ENCODE data around the gene ARSD.
"Not testable (repeated sequence)": the region's sequence is repeated elsewhere in the genome, so short reads cannot be mapped to it uniquely, and the experiment has no call there.

Gene ARSD

DNA sequence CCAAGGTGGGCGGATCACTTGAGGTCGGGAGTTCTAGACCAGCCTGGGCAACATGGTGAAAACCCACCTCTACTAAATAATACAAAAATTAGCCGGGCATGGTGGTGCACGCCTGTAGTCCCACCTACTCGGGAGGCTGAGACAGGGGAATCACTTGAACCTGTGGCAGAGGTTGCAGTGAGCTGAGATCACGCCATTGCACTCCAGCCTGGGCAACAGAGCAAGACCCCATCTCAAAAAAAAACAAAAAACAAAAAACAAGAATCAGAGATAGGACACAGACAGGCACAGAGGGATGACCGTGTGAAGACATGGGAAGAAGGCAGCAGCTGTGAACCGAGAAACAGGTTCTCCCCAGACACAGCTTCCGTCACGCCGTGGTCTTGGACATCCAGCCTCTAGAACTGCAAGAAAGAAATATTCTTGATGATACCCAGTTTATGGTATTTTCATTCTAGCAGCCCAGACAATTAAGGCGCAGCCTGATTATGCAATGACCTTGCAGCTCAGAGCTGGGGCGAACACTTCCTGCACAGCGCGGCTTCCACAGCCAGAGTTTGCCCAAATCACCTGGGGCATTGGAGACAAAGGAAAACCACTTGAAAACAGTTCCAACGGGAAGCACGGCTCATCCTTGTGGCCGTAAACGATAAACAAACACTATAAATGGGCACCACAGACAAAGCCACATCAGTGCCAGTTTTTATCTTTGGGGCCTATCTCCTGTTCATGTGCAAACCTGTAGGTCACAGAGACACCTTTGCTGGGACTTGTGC, 4.2 kb upstream of the ARSD start:
- DNase-seq, result no peak

DNA sequence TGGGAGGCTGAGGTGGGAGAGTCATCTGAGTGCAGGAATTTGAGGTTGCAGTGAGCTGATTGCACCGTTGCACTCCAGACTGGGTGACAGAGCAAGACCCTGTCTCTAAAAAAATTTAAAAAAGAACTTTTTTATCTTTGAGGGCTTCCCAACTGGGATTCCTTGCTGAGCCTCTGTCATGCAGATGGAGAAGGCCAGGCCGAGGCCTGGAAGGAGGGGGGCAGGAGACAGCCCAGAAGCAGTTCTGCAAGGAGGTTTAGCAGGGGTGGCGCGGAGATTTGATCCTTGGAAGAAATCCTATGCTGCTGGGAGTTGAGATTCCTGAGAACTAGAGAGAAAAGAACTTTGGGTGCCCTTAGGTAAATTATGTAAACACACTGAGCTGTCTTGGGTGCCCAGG, 2.5 kb upstream of the ARSD start:
- no peak for DNase-seq

DNA sequence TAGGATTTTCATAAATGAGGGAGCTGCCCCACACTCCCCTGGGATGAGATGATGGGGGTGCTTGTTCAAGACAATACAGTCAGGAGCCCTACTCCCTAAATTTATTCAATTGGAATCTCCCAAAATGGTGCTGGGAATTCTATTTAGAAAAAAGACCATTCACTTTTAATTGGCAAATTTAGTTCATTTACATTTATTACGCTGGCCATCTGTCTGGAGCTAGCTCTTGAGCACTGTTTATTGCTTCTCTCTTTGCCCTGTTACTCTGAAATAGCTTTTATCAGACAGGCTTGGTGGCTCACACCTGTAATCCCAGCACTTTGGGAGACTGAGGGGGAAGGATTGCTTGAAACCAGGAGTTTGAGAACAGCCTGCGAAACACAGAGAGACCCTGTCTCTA, 2.0 kb upstream of the ARSD start:
- no peak for DNase-seq

DNA sequence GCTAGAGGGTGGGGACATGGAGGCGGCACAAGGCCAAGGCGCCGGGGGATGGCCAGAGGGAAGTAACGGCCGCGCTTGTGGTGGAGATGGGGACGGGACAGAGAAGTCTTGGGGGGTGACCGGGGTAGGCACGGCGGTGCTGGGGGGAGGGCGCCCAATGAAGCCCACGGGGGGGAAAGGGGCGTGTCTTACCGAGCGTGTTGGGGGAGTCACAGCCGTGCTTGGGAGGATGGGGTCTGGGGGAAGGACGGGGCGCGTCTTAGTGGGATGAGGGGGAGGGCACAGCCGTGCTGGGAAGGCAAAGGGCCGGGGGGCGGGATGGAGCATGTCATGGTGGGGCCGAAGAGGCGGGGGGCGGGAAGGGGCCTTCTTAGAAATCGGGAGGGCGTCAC, 952 bp downstream of the ARSD start:
- no peak for DNase-seq

DNA sequence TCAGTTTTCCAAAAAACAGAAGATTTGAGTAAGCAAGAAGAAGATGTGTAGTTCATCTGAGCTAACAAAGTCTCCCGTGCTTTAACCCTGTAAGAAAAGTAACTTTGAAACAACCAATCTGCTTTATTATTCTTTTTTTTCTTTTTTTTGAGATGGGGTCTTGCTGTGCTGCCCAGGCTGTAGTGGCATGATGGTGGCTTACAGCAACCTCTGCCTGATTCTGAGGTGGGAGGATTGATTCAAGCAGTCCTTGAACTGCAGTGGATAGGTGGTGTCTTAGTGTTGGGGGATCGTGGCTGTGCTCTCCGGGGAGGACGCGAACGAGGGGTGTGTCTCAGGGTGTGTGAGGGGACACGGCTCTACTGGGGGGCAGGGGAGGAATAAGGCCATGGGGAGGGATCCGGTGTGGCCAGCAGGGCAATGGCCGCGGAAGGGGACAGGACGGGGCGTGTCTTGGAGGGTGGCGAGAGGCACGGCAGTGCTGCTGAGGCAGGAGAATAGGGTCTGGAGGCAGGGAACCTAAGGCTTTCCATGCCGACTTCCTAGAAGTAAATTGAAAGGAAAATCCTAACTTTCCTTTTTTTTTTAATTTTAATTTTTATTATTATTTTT, 2.4 kb downstream of the ARSD start:
- no peak for DNase-seq

DNA sequence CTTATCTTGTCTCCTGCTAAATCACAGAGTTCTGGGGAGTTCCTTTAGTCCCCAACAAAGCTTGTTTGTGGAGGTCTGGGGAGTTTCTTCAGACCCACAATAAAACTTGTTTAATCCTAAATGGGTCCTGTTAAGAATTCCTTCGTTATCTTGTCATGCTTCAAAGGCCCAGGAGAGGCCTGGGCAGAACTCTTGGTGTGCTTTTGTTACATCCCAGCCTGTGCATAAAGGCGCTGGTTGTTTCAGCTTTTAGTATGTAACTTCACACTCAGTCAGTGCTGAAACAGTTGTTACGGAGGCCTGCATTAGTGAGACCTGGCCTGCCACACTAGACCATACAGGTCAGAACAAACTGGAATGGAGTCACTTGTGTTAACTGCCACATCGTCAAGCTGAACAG, 2.9 kb downstream of the ARSD start:
- not testable (repeated sequence) for DNase-seq

DNA sequence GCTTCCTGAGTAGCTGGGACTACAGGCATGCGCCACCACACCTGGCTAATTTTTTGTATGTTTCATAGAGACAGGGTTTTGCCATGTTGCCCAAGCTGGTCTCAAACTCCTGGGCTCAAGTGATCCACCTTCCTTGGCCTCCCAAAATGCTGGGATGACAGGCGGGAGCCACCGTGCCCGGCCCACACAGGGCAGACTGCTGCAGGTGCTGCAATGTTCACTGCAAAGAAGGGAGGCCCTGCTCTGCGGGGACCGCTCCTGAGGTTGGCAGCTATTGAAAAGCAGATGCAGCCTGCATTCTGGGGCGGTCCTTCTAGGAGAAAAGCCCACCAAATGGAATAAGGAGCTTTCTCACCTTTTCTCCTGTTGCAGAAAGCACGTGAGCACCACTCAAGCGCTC, 5.0 kb downstream of the ARSD start:
- no peak for DNase-seq

DNA sequence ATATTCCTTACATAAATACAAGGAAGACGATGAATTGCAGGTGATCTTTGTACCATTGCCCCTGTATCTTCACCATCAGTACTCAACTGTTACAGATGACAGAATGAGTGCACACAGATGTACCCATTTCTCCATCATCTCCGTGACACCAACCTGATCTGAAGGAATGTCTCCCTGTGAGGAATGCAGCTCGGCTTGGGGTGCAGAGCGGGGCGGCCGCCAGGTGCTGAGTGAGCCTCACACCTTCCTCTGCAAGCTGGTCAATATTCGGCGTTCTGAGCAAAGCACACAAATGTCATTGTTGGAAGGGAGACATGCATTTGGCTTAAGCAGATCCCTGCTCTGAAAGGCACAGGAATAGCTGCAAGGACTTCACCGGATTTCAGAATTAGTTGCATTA, 7.4 kb downstream of the ARSD start:
- DNase-seq, result no peak

DNA sequence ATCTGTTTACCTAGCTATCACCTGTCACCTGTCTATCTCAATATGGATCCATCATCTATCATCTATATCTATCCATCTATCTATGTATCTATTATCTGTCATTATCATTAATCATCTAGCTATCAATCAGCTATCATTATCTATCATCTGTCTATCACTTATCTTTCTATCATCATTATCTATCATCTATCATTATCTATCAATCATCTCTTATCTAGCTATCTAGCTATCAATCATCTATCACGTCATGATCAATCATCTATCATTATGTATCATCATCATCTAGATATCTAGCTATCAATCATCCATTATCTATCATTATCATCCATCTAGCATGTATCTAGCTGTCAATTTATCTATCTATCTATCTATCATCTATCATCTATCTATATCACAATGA, 7.9 kb downstream of the ARSD start:
- no peak for DNase-seq

DNA sequence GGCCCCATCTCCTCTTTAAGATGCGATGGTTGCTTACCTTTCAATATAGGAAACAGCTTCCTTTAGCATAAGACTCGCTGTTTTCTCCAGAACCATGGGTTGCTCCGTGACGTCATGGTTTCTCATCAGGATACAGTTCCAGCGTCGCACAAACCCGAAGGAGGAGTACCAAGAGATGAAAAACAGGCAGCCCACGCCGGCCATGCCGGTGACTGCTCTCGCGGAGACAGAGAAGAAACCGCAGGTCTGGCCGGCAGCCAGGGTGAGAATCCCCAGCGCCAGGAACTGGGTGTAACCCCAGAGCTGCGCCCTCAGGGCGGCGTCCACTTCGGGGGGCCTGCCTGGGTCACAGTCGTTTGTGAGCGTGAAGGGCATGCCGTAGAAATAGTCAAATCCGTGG, 11.4 kb downstream of the ARSD start:
- no peak for DNase-seq

DNA sequence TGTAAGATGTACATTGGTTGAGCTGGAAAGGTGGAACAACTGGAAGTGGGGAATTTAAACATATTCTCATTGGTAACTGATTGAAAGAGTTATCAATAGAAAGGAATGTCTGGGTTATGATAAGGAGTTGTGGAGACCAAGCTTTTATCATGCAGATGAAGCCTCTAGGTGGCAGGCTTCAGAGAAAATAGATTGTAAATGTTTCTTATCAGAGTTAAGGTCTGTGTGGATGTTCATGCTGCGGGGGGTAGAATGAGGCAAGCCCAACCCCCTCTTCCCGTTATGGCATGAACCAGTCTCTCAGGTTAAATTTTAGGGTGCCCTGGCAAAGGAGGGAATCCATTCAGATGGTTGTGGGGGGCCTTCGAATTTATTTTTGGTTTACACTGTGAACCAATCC, 16.0 kb downstream of the ARSD start:
- no peak for DNase-seq

DNA sequence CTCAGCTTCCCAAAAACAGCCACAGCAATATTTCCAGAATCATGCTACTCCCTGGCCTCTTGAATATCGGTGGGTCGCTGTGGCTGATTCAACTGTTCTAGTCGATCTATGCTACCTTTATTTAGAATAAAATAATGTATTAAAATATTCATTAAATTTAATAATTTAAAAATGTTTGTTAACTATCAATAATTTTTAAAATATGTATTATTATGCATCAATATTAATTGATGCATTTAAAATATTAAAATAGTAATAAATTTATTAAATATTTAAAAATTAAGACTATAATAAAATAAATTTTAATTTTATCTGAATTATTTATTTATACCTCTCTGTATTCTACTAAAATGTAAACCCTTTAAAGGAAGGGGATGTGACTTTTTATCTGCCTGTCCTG, 19.0 kb downstream of the ARSD start:
- no peak for DNase-seq

DNA sequence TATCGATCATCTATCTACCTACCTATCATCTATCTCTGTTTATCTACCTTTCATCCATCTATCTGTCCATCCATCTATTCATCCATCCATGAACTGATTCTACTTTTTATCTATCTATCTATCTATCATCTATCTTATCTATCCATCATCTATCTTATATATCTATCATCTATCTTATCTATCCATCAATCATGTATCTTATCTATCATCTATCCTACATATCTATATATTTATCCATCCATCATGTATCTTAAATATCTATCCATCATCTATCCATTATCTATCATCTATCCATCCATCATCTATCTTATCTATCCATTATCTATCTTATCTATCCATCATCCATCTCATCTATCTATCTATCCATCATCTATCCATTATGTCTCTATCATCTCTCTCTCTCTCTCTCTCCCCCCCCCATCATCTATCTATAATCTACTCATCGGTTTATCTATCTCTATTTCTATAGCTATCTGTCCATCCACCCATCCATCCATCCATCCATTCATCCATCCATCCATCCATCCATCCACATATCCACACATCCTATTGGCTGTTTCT, 20.9 kb downstream of the ARSD start:
- DNase-seq, result no peak

DNA sequence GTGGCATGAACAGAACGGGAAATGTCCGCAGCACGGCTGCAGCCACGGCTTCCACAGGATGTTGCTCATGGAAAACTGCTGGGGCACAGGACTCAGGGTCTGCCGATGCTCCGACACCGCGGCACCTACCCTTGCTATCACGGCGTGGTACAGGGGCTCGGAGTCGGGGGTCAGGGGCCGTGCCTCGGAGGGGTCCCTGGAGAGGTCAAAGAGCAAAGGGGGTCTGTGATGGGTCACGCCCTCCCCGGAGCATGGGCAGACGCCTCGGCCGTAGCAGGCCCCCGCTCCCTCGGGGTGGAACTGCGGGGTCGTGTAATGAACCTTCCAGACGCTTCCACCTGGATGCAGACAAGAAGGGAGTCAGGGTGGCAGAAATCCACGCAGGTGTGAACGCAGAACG, 21.8 kb downstream of the ARSD start:
- DNase-seq, result no peak

DNA sequence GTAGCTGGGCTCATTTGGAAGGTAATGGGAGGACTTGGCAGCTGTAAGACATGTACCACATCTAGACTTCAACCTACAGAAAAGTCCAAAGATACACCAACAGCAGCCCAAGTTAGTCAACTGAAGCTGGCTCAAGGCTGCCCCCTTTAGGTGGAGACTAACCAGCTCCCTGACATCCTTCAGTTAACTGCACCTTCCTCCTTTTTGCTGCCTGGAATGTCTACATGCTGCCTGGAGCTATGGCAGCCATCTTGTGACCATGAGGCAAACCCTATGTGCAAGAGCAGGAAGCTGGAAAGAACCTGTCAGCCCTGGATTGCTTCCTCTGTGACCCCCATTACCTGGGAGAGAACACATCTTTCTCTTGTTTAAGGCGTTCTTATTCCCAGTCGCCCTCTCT, 25.8 kb downstream of the ARSD start:
- DNase-seq, result no peak

DNA sequence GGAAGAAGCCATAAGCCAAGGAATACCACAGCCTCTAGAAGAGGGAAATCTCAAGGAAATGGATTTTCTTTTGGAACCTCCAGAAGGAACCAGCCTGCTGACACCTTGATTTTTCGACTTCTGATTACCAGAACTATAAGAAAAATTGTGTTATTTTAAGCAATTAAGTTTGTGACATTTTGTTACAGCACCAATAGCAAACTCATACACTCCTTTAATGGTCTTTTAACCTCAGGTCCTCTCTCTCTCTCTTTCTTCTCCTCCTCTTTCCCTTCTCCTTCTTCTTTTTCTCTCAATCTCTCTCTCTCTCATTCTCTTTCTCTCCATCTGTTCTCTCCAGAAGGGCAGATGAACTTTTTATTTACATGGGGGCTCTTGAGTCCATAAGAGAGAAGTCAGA, 26.3 kb downstream of the ARSD start:
- no peak for DNase-seq

DNA sequence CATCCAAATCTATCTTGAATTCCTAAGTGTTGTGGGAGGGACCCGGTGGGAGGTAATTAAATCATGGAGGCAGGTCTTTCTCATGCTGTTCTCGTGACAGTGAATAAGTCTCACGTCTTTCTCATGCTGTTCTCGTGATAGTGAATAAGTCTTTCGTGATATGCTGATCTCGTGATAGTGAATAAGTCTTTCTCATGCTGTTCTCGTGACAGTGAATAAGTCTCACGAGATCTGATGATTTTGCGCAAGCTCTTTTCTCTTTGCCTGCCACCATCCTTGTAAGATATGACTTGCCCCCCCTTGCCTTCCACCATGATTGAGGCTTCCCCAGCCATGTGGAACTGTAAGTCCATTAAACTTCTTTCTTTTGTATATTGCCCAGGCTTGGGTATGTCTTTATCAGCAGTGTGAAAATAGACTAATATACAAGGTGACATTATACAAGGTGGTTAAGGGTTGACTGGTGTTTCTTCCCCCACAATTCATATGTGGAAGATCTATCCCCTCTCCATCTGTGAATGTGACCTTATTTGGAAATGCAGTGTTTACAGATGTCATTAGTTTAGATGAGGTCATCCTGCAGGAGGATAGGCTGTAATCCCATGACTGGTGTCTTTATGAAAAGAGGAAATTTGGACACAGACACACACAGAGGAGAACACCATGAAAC, 27.6 kb downstream of the ARSD start:
- DNase-seq, result no peak

DNA sequence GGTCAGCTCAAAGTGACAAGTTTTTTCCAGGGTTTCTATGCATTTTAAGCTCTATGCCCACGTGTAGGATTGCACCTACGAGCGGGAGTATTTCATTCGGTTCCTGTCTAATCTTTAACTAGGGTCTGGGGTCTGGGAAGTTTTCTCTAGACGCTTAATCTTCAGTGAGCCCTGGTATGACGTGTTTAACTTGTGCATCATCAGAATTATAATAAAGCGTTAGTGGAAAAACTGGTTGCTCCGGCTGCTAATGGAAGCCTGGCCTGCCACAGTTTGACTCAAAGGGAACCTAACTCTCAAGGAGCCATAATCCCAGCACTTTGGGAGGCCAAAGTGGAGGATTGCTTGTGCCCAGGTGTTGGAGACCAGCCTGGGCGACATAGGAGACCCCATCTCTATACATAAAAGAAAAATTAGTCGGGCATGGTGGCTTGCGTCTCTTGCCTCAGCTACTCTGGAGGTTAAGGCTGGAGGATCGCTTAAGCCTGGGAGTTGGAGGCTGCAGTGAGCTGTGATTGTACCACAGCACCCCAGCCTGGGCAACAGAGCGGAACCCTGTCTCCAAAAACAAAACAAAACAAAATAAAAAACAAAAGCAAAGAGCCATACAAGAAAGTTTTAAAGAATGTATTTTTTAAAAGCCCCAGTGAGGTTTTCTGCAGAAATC, 30.2 kb downstream of the ARSD start:
- no peak for DNase-seq

DNA sequence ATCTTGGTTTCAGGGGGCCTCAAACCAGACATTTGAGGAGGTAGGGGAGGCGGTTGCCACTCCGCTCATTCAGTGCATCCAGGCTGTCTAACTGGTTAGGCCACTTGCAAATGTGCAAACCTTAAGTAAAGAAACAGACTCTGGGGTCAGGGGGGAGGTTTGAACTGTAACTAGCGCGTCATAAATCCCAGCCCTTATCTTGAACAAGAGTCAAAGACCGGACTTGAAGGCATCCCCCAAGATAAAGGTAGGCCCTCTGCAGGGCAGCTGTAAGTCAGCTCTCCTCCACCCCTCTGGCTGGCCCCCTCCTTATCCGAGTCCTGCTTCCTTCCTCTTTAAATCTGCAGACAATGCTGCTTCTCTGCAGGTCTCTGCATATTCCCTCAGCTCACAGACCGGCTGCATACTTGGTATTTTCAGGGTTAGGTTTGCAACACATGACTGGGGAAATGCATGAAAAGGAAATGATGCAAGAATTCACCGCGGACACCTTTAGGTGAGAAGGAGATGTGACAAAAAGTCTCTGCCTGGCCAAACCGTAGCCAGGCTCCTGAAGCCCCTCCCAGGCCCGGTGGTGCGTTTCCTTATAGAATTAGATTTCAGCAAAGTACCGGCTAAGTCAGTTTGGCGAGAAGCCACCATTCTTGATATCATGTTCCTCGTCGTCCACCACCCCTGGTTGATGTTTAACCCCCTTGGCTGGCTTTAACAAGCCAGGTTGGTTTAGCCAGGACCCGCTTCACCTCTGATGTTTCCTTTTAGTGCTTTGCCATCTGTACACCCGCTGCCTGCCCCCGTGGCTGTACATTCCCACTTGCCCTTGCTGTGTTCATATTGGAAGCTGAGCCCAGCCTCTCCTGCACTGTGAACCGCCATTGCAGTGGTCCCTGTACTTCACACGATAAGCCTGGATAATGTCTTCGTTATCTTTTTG, 31.2 kb downstream of the ARSD start:
- DNase-seq, result not testable (repeated sequence)

DNA sequence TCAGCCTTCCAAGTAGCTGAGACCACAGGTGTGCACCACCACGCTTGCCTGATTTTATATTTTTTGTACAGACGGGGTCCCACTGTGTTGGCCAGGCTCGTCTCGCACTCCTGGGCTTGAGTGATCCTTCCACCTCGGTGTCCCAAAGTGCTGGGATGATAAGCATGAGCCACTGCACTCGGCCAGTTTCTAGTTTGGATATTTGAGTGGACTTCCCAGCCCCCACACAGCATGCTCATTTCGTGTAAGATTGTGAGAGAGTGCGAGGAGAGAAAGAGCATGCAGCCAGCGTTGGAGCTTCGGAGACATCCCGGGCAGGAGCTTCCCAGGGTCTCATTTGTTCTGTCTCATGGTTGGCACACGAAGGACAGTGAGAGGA, 31.8 kb downstream of the ARSD start:
- no peak for DNase-seq

DNA sequence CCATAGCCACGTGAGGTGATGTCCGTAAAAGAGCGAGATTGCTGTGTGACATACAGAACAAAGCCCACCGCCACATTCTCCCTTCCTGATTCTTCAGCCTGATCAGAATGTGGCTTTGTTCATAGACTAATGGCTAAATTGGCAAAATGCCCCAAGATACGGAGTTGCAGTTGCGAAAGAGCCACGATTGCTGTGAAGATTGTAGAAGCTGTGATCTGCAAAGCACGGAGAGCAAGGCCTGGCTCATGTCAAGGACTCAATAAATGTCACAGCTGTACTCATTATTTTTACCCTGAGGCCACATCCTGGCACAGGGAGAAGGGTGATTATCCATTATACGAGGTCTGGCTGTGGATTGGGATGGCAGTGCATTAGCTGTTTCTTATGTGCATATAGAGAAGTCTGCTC, 34.2 kb downstream of the ARSD start:
- no peak for DNase-seq

DNA sequence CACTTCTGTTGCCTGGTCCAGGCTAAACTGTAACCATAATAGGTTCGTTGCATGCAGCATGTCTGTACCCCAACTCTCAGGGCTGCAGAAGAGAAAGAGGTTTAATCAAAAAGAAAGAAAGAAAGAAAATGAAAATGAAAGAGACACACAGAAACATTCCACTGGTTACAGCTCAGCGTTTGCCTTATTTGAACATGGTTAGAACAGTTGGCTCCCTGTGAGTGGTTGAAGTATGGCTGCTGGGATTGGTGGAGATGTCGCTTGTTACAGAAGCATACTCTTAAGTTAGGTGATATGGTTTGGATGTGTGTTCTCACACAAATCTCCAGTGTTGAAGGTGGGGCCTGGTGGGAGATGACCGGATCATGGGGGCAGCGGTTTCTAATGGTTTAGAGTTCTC, 36.3 kb downstream of the ARSD start:
- DNase-seq, result no peak

All from GF-D8 (cell line).